CD4-positive, alpha-beta T cell (primary cell): ENCODE results near the gene RAI14. TPM values are rescaled to one million over a fixed set of nuclear protein-coding genes. Genes with fewer than 3 reads are reported as not detected.

Experiments
- ATAC-seq: fragments of 200-7000 bp; cut with Tn5 transposase; one replicate; pipeline ENCODE4 v1.10.0; 2022; ENCODE audit warnings: mild to moderate bottlenecking; ENCODE audit not compliant: poor library complexity
- CTCF ChIA-PET: fragments of 350-600 bp; sonication (Branson Sonifier 250); formaldehyde crosslinking; loops from one replicate; lab custom pipeline; 2021; ENCODE audit warnings: antibody characterized with exemption, inconsistent platforms; lab: Charles Lee
- POLR2A ChIA-PET: fragments of 350-600 bp; sonication (Branson Sonifier 250); formaldehyde crosslinking; loops from one replicate; lab custom pipeline; 2021; ENCODE audit warnings: antibody characterized with exemption, inconsistent platforms; lab: Charles Lee
- DNase-seq, 14 experiments: peaks; one replicate each; pipeline ENCODE4 v3.0.0-alpha.2; 2013 to 2020; ENCODE audit warnings: mixed read lengths in 2 of 14
- H3K27ac ChIP-seq, 2 donors: one replicate each; pipeline versions ENCODE4 v1.5.1 to v1.7.0; 2013; ENCODE audit warnings: low read length in 2 of 2, low read depth in 1 of 2, mild to moderate bottlenecking in 1 of 2
- H3K27me3 ChIP-seq, 2 experiments: 1 replicate in 1 of 2; 2 replicates in 1 of 2; pipeline versions ENCODE4 v1.6.1 to v1.7.0; 2013; ENCODE audit warnings: low read length in 2 of 2, control low read depth in 1 of 2, mild to moderate bottlenecking in 1 of 2, moderate library complexity in 1 of 2; ENCODE audit not compliant: insufficient read depth in 2 of 2, control insufficient read depth in 1 of 2
- H3K36me3 ChIP-seq: one replicate; pipeline ENCODE4 v1.6.1; 2013; ENCODE audit warnings: low read length, control low read depth; ENCODE audit not compliant: insufficient read depth
- H3K4me1 ChIP-seq: one replicate; pipeline ENCODE4 v1.6.1; 2013; ENCODE audit warnings: low read length, control low read depth; ENCODE audit not compliant: insufficient read depth
- H3K4me3 ChIP-seq: one replicate; pipeline ENCODE4 v1.5.1; 2013; ENCODE audit warnings: mild to moderate bottlenecking, low read length, moderate library complexity
- H3K9me3 ChIP-seq, 2 experiments: 1 replicate in 1 of 2; 2 replicates in 1 of 2; pipeline versions ENCODE4 v1.6.1 to v1.7.0; 2013; ENCODE audit warnings: low read length in 2 of 2, mild to moderate bottlenecking in 2 of 2, control low read depth in 1 of 2, moderate library complexity in 1 of 2; ENCODE audit not compliant: control insufficient read depth in 1 of 2, insufficient read depth in 1 of 2
- H3K27ac Mint-ChIP-seq: one replicate; pipeline ENCODE4 v1.8.0; 2020; ENCODE audit warnings: mixed read lengths
- H3K27me3 Mint-ChIP-seq: one replicate; pipeline ENCODE4 v1.8.0; 2021; ENCODE audit warnings: mixed read lengths
- H3K36me3 Mint-ChIP-seq: one replicate; pipeline ENCODE4 v1.8.0; 2021; ENCODE audit warnings: low read depth, mixed read lengths
- H3K4me1 Mint-ChIP-seq: one replicate; pipeline ENCODE4 v1.8.0; 2021; ENCODE audit warnings: low read depth, mixed read lengths
- H3K4me3 Mint-ChIP-seq: one replicate; pipeline ENCODE4 v1.8.0; 2020; ENCODE audit warnings: mild to moderate bottlenecking, mixed read lengths
- H3K9me3 Mint-ChIP-seq: one replicate; pipeline ENCODE4 v1.8.0; 2020; ENCODE audit warnings: mixed read lengths
- intact Hi-C, 2 experiments: fragments of 100-400 bp; cut with DNase I in 1 of 2; cut with micrococcal nuclease in 1 of 2; formaldehyde crosslinking; loops; one replicate each; pipeline versions ENCODE4 v1.15.1 to v1.9.0; 2023 to 2025; cut with DNase I, micrococcal nuclease
- total RNA-seq, 174 experiments: library from RNA in 2 of 174; stranded (reverse) in 2 of 174; gene quantifications; one replicate each; pipeline ENCODE4 v1.2.3 and lab custom pipeline; 2021 to 2026
- TF ChIP-seq, protein P1 (sequence below): fragments of 200-600 bp; IDR thresholded peaks from one replicate; pipeline ENCODE4 v1.8.0; 2022; ENCODE audit warnings: antibody characterized with exemption, mild to moderate bottlenecking

RAI14 gene
- total RNA-seq, 2 experiments from 2014 or later: 0.20 to 0.60 TPM

DNA sequence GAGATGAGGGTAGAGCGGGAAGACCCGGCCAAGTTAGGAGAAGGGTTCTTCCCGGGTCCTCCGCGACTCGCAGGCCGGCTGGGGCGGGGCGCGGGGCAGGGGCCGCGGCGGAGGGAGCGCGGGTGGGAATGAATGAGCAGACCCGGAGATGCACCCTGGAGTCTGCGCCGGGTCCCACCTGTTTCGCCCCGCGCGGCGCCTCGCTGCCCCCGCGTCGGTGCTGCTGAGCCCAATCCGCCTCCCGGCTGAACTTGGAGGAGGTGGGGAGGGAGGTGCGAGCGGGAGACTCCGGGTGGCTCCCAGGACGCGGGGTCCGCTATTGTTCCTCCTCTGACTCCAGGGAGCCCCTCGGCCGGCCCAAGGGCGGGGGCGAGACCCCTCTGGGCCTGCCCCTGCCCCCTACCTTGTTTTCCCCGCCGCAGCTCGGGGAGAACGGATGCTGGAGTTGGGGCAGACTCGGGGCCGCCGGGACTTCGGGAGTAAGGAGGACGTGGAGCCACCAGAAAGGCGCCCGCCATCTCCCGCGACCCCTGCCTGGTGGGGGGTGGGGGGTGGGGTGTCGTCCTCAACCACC, 659 bp downstream of the RAI14 start:
- CTCF ChIA-PET: no interaction called here
- Mint-ChIP-seq H3K27me3 (peaks cover 34% of the 10 kb centered on the region), H3K4me1 (peaks cover 23% of the 10 kb centered on the region), H3K4me3 (peak overlapping the region; percentile 82), H3K27ac (no peak overlapping the region), H3K9me3 (no peaks in the 10 kb centered on the region), H3K36me3 (peaks cover 4% of the 10 kb centered on the region)
- H3K9me3 ChIP-seq: peaks cover 0 to 4% of the 10 kb centered on the region in 2 experiments
- H3K36me3 ChIP-seq: no peaks in the 10 kb centered on the region
- DNase-seq: peak in 4 of 14 experiments; percentile 0 to 16 (median 6)
- H3K27ac ChIP-seq: no peak overlapping the region
- H3K4me3 ChIP-seq: peak overlapping the region; percentile 63
- intact Hi-C loops: no loop called here
- peaks cover 19 to 36% of the 10 kb centered on the region in 2 experiments for H3K27me3 ChIP-seq
- POLR2A ChIA-PET: interaction anchor here (1.4 kb wide), 1 partner anchor 273 kb away, joined by 5 read pairs; the partner anchor contains the start of gene DNAJC21
- TF ChIP-seq, protein P1, sequence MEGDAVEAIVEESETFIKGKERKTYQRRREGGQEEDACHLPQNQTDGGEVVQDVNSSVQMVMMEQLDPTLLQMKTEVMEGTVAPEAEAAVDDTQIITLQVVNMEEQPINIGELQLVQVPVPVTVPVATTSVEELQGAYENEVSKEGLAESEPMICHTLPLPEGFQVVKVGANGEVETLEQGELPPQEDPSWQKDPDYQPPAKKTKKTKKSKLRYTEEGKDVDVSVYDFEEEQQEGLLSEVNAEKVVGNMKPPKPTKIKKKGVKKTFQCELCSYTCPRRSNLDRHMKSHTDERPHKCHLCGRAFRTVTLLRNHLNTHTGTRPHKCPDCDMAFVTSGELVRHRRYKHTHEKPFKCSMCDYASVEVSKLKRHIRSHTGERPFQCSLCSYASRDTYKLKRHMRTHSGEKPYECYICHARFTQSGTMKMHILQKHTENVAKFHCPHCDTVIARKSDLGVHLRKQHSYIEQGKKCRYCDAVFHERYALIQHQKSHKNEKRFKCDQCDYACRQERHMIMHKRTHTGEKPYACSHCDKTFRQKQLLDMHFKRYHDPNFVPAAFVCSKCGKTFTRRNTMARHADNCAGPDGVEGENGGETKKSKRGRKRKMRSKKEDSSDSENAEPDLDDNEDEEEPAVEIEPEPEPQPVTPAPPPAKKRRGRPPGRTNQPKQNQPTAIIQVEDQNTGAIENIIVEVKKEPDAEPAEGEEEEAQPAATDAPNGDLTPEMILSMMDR: no peak
- ATAC-seq: no peak
- H3K4me1 ChIP-seq: peaks cover 18% of the 10 kb centered on the region

DNA sequence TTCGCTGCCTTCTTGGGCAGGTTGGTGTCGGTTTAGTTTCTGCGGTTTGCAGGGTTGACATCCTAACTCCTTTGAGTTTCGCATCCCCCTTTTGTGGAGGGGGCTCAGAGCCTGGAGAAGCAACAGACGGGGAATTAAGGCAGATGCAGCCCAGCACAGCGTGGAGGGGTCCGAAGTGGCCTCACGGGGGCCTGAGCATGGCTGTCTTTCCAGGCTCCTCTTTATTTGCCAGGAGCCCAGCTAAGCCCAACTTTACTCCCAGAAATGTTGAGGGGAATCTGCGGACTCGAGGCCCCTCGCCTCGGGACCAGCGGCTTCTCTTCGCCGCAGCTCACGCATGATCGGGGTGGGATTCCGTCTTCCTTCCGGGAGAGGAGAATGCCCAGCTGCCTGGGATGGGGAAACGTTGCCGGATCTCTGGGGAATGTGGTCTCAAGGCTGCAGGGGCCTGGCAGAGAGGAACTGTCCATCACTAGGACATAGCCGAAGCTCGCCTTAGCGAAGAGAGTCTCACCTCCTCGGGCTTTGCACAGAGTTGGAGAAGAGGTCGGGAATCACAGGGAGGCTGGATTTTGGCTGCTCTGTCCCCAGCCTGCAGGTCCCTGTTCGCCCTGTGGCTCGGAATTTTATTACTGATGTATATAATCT, 1.3 kb downstream of the RAI14 start:
- ATAC-seq: no peak
- Mint-ChIP-seq H3K4me3 (peak overlapping the region; percentile 82), H3K27me3 (peaks cover 40% of the 10 kb centered on the region), H3K4me1 (peaks cover 23% of the 10 kb centered on the region), H3K27ac (no peak overlapping the region), H3K36me3 (peaks cover 4% of the 10 kb centered on the region), H3K9me3 (no peaks in the 10 kb centered on the region)
- H3K27me3 ChIP-seq: peaks cover 19 to 36% of the 10 kb centered on the region in 2 experiments
- no peak overlapping the region for H3K27ac ChIP-seq
- TF ChIP-seq, protein P1: no peak
- no peaks in the 10 kb centered on the region for H3K36me3 ChIP-seq
- ChIA-PET CTCF (no interaction called here), POLR2A (no interaction called here)
- peaks cover 18% of the 10 kb centered on the region for H3K4me1 ChIP-seq
- no peak for DNase-seq
- H3K9me3 ChIP-seq: peaks cover 0 to 4% of the 10 kb centered on the region in 2 experiments
- intact Hi-C loops: no loop called here
- H3K4me3 ChIP-seq: peak overlapping the region; percentile 63

DNA sequence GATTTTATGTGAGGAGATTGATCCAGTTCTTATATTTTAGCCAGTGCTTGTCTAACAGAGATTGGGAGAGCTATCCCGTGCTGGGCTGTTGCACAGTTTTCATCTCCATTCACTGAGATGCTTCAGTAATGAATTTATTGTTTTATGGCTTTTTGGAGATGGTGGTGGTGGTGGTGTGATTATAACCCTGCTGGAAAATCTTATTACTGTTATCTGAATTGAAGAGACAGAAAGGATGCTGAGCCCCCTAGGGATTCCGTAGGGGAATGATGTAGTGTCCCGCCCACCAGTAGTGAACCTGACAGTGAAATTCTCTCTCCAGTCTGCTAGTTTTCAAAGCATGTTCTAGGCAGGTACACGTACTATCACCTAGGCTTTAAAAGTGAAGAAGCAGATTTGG, 1.9 kb downstream of the RAI14 start:
- no peaks in the 10 kb centered on the region for H3K9me3 Mint-ChIP-seq
- H3K4me3 Mint-ChIP-seq: peak overlapping the region; percentile 82
- peaks cover 4% of the 10 kb centered on the region for H3K36me3 Mint-ChIP-seq
- DNase-seq (no peak), ATAC-seq (no peak)
- Histone ChIP-seq H3K4me3 (no peak overlapping the region), H3K27ac (no peak overlapping the region), H3K27me3 (peaks cover 19 to 36% of the 10 kb centered on the region in 2 experiments), H3K9me3 (peaks cover 0 to 4% of the 10 kb centered on the region in 2 experiments), H3K4me1 (peaks cover 18% of the 10 kb centered on the region), H3K36me3 (no peaks in the 10 kb centered on the region)
- CTCF ChIA-PET: no interaction called here
- POLR2A ChIA-PET: no interaction called here
- peaks cover 23% of the 10 kb centered on the region for H3K4me1 Mint-ChIP-seq
- TF ChIP-seq, protein P1: no peak
- intact Hi-C loops: no loop called here
- peaks cover 40% of the 10 kb centered on the region for H3K27me3 Mint-ChIP-seq
- no peak overlapping the region for H3K27ac Mint-ChIP-seq
